NCI-H146 treated with DMSO at 0.1 percent for 48 hours (cell line): ENCODE data around the gene PDE11A.

Experiments
- DNase-seq: peaks from one replicate; lab custom pipeline; 2025; ENCODE audit not compliant: unreplicated experiment; lab: John Stamatoyannopoulos, UW

PDE11A gene

DNA sequence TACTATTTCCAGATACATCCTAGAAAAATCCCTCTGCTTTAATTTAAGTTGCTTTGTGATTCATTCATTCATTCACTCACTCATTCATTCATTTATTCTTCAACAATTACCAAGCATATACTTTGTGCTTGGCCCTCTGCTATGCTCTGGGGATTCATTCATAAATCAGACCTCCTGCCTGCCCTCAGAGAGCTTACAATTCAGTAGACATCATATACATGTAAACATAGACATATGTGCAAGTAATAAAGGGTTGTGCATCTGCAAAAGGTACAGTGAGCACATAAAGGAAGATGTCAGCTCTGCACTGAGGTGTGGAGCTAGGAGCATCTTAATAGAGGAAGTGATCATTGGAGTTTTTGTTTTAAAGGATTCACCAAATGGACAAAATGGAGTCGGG, 490.6 kb downstream of the PDE11A start:
- DNase-seq: no peak

DNA sequence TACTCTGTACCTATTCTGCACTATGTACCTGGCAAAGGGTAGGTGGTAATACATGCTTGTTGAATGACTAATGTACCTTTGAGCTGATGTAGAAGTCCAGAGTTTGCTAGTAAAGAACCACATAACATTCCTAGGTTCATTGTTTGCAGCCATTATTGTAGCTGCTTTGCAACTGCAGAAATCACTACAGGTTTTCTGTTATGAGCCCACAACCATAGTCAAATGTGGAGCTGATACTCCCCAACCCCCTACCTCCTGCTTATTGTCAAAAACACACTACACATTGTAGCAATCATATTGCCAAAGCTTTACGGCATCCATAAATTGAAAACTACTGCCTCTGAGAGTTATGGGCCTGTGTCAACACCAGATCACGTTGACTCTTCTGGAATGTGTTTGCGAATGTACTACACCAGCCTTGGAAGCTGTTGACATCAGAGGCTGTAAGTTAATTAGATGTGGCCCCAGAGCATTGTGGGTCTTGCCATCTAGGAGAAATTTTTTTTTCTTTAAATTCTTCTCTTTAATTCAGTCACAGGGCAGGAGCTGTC, 493.0 kb downstream of the PDE11A start:
- DNase-seq: no peak

DNA sequence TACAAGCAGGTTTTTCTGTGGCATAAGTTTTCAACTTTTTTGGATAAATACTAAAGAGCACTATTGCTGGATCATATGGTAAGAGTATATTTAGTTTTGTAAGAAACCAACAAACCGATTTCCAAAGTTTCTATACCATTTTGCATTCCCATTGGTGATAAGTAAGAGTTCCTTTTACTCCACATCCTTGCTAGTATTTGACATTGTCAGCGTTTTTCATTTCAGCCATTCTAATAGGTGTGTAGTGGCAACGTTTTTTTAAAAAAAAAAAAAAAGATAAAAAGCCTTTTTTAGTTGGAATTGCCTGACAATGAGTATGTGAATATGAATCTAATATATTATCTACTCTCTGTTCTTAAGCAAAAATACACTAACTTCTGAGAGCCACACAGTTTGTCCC, 494.1 kb downstream of the PDE11A start:
- DNase-seq: no peak

DNA sequence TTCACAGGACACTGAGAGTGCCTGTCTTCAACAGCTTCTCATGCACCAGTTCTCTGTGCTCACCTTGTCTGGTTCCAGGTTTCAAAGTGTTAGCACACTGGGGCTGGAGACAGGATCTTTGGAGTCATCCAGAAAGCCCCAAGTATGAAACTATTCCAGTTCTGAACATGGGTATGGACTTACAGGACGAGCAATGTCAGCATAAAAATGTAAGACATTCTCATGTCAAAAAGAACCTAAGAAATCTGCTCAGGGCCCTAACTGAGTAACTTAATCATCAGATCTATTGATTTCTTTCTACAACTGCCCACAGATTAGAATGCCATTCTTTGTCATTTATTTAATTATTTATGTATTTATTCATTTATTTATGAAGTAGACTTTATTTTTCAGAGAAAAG, 495.5 kb downstream of the PDE11A start:
- DNase-seq: no peak

DNA sequence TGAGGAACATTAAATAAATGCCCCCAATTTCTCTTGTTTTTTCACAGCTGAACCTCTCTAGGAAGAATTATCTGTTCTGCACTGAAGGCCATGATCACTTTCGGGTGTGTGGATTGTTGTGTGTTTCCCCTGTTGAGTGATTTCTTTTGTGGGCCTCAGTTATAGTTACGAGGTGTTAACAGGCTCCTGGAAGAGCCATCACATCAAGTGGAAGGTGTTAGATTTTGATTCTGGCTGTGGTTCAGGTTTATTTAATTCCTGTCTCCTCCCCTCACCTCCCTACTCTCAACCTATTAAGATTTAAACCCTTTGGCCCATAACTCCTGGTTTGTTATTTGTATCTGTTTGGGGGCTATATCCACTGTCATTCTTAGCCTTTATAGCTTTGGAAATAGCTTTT, 497.2 kb downstream of the PDE11A start:
- DNase-seq: no peak

DNA sequence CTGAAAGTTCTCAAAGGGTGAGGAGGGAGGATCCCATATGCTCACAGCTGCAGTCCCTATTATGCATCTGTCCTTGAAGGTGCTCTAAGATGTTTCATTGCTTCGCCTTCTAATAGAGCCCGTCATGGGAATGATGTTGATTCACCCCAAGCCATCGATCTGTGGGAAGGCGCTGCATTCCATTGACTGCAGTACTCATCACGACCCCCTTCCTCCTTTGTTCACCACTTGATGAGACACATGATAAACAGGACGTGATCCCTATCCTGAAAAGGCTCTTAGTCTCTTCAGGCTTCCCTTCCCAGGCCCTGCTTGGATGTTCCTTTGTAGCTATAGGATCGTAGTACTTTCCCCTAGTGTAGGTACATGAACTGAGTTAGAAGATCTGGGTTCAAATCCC, 498.2 kb downstream of the PDE11A start:
- no peak for DNase-seq
